ENCODE results near the gene ZFR.

The ZFR gene

DNA sequence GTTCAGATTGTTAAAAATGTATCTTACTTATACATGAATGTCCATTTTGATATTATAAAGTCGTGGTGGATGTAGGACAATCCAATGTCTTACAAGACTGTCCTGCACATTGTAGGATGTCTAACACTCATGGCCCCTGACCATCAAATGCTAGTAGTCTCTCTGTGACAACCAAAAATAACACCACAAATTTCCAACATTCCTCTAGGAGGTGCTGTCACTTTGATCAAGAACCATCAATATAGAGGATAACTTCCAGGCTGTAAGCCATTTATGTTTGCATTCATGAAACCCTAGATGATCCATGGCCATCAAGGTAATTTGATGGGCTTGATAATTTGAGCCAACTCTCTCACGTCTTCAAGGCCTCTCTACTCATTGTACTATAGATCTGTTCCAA lies 20.5 kb upstream of the ZFR start:
- Histone ChIP-seq H3K4me3 (ENCODE audit: low read depth, low read length) (no peak overlapping the region), H4K12ac (ENCODE audit: low read depth, low read length) (no peak overlapping the region), H3K9ac (ENCODE audit: low read length) (no peak overlapping the region), H3K79me1 (ENCODE audit: low read length) (no peaks in the 10 kb centered on the region), H2BK5ac (ENCODE audit: low read depth, low read length, poor library complexity) (no peak overlapping the region), H3K9me3 (ENCODE audit: insufficient read depth, low read depth, low read length) (no peaks in the 10 kb centered on the region), H3K4me2 (ENCODE audit: low read length) (no peak overlapping the region), H3K79me2 (ENCODE audit: control insufficient read depth, insufficient read depth, low read length, poor library complexity) (no peaks in the 10 kb centered on the region), H2BK12ac (ENCODE audit: low read length) (no peak overlapping the region), H4K8ac (ENCODE audit: low read depth, low read length) (no peak overlapping the region), H2AK5ac (ENCODE audit: low read length) (no peak overlapping the region), H3K14ac (ENCODE audit: low read length) (no peak overlapping the region), H3K27me3 (ENCODE audit: insufficient read depth, low read length) (no peaks in the 10 kb centered on the region), H4K91ac (ENCODE audit: low read depth, low read length) (no peak overlapping the region), H3K27ac (ENCODE audit: low read depth, low read length) (no peak overlapping the region), H3K4me1 (ENCODE audit: control insufficient read depth in 1 of 2, insufficient read depth in 2 of 2, low read length in 2 of 2) (no peaks in the 10 kb centered on the region), H2BK120ac (ENCODE audit: insufficient read depth, low read length, poor library complexity) (no peak overlapping the region), H3K23ac (ENCODE audit: low read length) (no peak overlapping the region), H2AFZ (ENCODE audit: insufficient read depth, low read length, poor library complexity) (no peak overlapping the region), H3K18ac (ENCODE audit: low read length) (no peak overlapping the region), H3K4ac (ENCODE audit: low read depth, low read length) (no peak overlapping the region), H3K36me3 (ENCODE audit: control insufficient read depth in 1 of 2, insufficient read depth in 2 of 2, low read length in 2 of 2) (no peaks in the 10 kb centered on the region)
- DNase-seq = no peak
- no CpG with 5 or more reads among the region's 2 CpGs for WGBS (ENCODE audit: extremely low coverage, insufficient coverage, insufficient read length)

GRCh38 chr5:32462618-32463017 lies 18.1 kb upstream of the ZFR start:
- H3K14ac ChIP-seq (ENCODE audit: low read length) = no peak overlapping the region
- H3K4me2 ChIP-seq (ENCODE audit: low read length) = no peak overlapping the region
- no peak overlapping the region for H3K23ac ChIP-seq (ENCODE audit: low read length)
- no peaks in the 10 kb centered on the region for H3K79me2 ChIP-seq (ENCODE audit: control insufficient read depth, insufficient read depth, low read length, poor library complexity)
- DNase-seq = peak; percentile 45 to 53
- no peak overlapping the region for H2BK5ac ChIP-seq (ENCODE audit: low read depth, low read length, poor library complexity)
- no CpG with 5 or more reads among the region's 1 CpG for WGBS (ENCODE audit: extremely low coverage, insufficient coverage, insufficient read length)
- H2BK120ac ChIP-seq (ENCODE audit: insufficient read depth, low read length, poor library complexity) = no peak overlapping the region
- no peak overlapping the region for H2AFZ ChIP-seq (ENCODE audit: insufficient read depth, low read length, poor library complexity)
- no peak overlapping the region for H3K27ac ChIP-seq (ENCODE audit: low read depth, low read length)
- no peak overlapping the region for H3K18ac ChIP-seq (ENCODE audit: low read length)
- H4K12ac ChIP-seq (ENCODE audit: low read depth, low read length) = no peak overlapping the region
- H3K4me1 ChIP-seq (ENCODE audit: control insufficient read depth in 1 of 2, insufficient read depth in 2 of 2, low read length in 2 of 2) = no peaks in the 10 kb centered on the region
- H2AK5ac ChIP-seq (ENCODE audit: low read length) = no peak overlapping the region
- no peak overlapping the region for H3K4ac ChIP-seq (ENCODE audit: low read depth, low read length)
- no peak overlapping the region for H3K4me3 ChIP-seq (ENCODE audit: low read depth, low read length)
- H4K8ac ChIP-seq (ENCODE audit: low read depth, low read length) = no peak overlapping the region
- no peak overlapping the region for H2BK12ac ChIP-seq (ENCODE audit: low read length)
- H3K9me3 ChIP-seq (ENCODE audit: insufficient read depth, low read depth, low read length) = peaks cover 4% of the 10 kb centered on the region
- H4K91ac ChIP-seq (ENCODE audit: low read depth, low read length) = no peak overlapping the region
- H3K27me3 ChIP-seq (ENCODE audit: insufficient read depth, low read length) = no peaks in the 10 kb centered on the region
- H3K79me1 ChIP-seq (ENCODE audit: low read length) = no peaks in the 10 kb centered on the region
- no peaks in the 10 kb centered on the region for H3K36me3 ChIP-seq (ENCODE audit: control insufficient read depth in 1 of 2, insufficient read depth in 2 of 2, low read length in 2 of 2)
- H3K9ac ChIP-seq (ENCODE audit: low read length) = no peak overlapping the region

DNA sequence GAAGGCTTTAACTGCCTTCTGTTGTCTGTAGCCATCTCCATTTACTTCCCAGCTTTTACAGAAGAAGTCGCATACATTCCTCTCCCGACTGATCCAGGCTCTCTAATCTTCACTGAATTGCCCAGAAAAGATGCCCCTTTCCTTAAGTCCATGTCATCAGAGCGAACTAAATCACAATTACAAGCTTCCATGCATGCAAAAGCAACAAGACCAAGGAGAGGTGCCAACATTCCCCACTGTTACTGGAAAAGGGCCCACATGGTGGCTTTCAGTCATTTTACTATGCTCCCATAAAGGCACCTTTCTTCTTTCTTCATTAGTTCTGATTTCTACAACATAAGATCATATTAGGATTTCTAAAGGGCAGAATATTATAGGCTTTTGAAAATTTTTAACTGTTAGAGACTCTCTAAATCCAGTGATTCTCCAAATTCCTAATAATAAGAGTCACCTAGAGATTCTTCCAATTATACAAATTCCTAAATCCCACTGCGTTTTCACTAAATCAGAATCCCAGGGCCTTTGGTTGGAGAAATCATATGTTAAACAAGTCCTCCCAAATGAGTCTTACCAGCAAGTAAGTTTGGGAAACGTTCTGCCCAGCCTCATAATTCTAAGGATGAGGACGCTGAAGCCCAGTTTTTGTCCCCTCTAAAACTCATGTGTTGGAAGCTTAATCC lies 17.0 kb upstream of the ZFR start:
- H3K79me2 ChIP-seq (ENCODE audit: control insufficient read depth, insufficient read depth, low read length, poor library complexity) = no peaks in the 10 kb centered on the region
- H3K9me3 ChIP-seq (ENCODE audit: insufficient read depth, low read depth, low read length) = peaks cover 4% of the 10 kb centered on the region
- no peaks in the 10 kb centered on the region for H3K4me1 ChIP-seq (ENCODE audit: control insufficient read depth in 1 of 2, insufficient read depth in 2 of 2, low read length in 2 of 2)
- no peak overlapping the region for H4K8ac ChIP-seq (ENCODE audit: low read depth, low read length)
- H2AK5ac ChIP-seq (ENCODE audit: low read length) = no peak overlapping the region
- H3K9ac ChIP-seq (ENCODE audit: low read length) = no peak overlapping the region
- H3K36me3 ChIP-seq (ENCODE audit: control insufficient read depth in 1 of 2, insufficient read depth in 2 of 2, low read length in 2 of 2) = no peaks in the 10 kb centered on the region
- no peak overlapping the region for H4K12ac ChIP-seq (ENCODE audit: low read depth, low read length)
- H3K27me3 ChIP-seq (ENCODE audit: insufficient read depth, low read length) = no peaks in the 10 kb centered on the region
- H2AFZ ChIP-seq (ENCODE audit: insufficient read depth, low read length, poor library complexity) = no peak overlapping the region
- no peak overlapping the region for H3K14ac ChIP-seq (ENCODE audit: low read length)
- WGBS (ENCODE audit: extremely low coverage, insufficient coverage, insufficient read length) = no CpG with 5 or more reads among the region's 6 CpGs
- H2BK12ac ChIP-seq (ENCODE audit: low read length) = no peak overlapping the region
- H4K91ac ChIP-seq (ENCODE audit: low read depth, low read length) = no peak overlapping the region
- H3K27ac ChIP-seq (ENCODE audit: low read depth, low read length) = no peak overlapping the region
- H2BK120ac ChIP-seq (ENCODE audit: insufficient read depth, low read length, poor library complexity) = no peak overlapping the region
- no peak overlapping the region for H3K23ac ChIP-seq (ENCODE audit: low read length)
- no peak overlapping the region for H3K4me3 ChIP-seq (ENCODE audit: low read depth, low read length)
- H3K4ac ChIP-seq (ENCODE audit: low read depth, low read length) = no peak overlapping the region
- no peaks in the 10 kb centered on the region for H3K79me1 ChIP-seq (ENCODE audit: low read length)
- H3K4me2 ChIP-seq (ENCODE audit: low read length) = no peak overlapping the region
- DNase-seq = peak in 1 of 2 donors; percentile 51
- no peak overlapping the region for H2BK5ac ChIP-seq (ENCODE audit: low read depth, low read length, poor library complexity)
- no peak overlapping the region for H3K18ac ChIP-seq (ENCODE audit: low read length)

GRCh38 chr5:32460702-32461101 lies 16.2 kb upstream of the ZFR start:
- no peak overlapping the region for H2BK120ac ChIP-seq (ENCODE audit: insufficient read depth, low read length, poor library complexity)
- no peaks in the 10 kb centered on the region for H3K79me2 ChIP-seq (ENCODE audit: control insufficient read depth, insufficient read depth, low read length, poor library complexity)
- no peak overlapping the region for H3K4ac ChIP-seq (ENCODE audit: low read depth, low read length)
- H3K36me3 ChIP-seq (ENCODE audit: control insufficient read depth in 1 of 2, insufficient read depth in 2 of 2, low read length in 2 of 2) = no peaks in the 10 kb centered on the region
- H3K18ac ChIP-seq (ENCODE audit: low read length) = no peak overlapping the region
- no peak overlapping the region for H2BK12ac ChIP-seq (ENCODE audit: low read length)
- H3K14ac ChIP-seq (ENCODE audit: low read length) = no peak overlapping the region
- no peak overlapping the region for H3K4me2 ChIP-seq (ENCODE audit: low read length)
- H4K91ac ChIP-seq (ENCODE audit: low read depth, low read length) = no peak overlapping the region
- DNase-seq = peak in 1 of 2 donors; percentile 26
- no peak overlapping the region for H3K4me3 ChIP-seq (ENCODE audit: low read depth, low read length)
- no peak overlapping the region for H4K8ac ChIP-seq (ENCODE audit: low read depth, low read length)
- no peak overlapping the region for H3K9ac ChIP-seq (ENCODE audit: low read length)
- H3K79me1 ChIP-seq (ENCODE audit: low read length) = no peaks in the 10 kb centered on the region
- no peak overlapping the region for H2AK5ac ChIP-seq (ENCODE audit: low read length)
- H3K27ac ChIP-seq (ENCODE audit: low read depth, low read length) = no peak overlapping the region
- H3K9me3 ChIP-seq (ENCODE audit: insufficient read depth, low read depth, low read length) = peaks cover 4% of the 10 kb centered on the region
- no peak overlapping the region for H3K23ac ChIP-seq (ENCODE audit: low read length)
- H2AFZ ChIP-seq (ENCODE audit: insufficient read depth, low read length, poor library complexity) = no peak overlapping the region
- H4K12ac ChIP-seq (ENCODE audit: low read depth, low read length) = no peak overlapping the region
- H3K27me3 ChIP-seq (ENCODE audit: insufficient read depth, low read length) = no peaks in the 10 kb centered on the region
- no peak overlapping the region for H2BK5ac ChIP-seq (ENCODE audit: low read depth, low read length, poor library complexity)
- no CpG with 5 or more reads among the region's 2 CpGs for WGBS (ENCODE audit: extremely low coverage, insufficient coverage, insufficient read length)
- no peaks in the 10 kb centered on the region for H3K4me1 ChIP-seq (ENCODE audit: control insufficient read depth in 1 of 2, insufficient read depth in 2 of 2, low read length in 2 of 2)
